H1 (cell line): ENCODE data around the gene PFN4. TPM values are rescaled to one million over a fixed set of nuclear protein-coding genes. Genes with fewer than 3 reads are reported as not detected.

ENCODE experiments used
- ASH2L ChIP-seq: fragments of 200-600, 300-600 bp; sonication (generic); IDR thresholded peaks from one replicate; pipeline ENCODE4 v1.7.1; 2017; ENCODE audit warnings: low read length
- EZH2 ChIP-seq: fragments of 200-600 bp; sonication (generic); IDR thresholded peaks from 2 replicates; pipeline ENCODE4 v1.7.1; 2012; ENCODE audit warnings: low read depth, mild to moderate bottlenecking, moderate library complexity, low read length, inconsistent platforms; ENCODE audit not compliant: severe bottlenecking
- POLR2A ChIP-seq, 2 experiments: IDR thresholded peaks; 1 replicate in 1 of 2; 2 replicates in 1 of 2; pipeline ENCODE4 v1.6.1; 2011; ENCODE audit warnings: low read depth in 2 of 2, low read length in 2 of 2, mild to moderate bottlenecking in 2 of 2; ENCODE audit errors: control extremely low read depth in 1 of 2
- POLR2AphosphoS5 ChIP-seq: IDR thresholded peaks from 2 replicates; pipeline ENCODE4 v1.6.1; 2011; ENCODE audit warnings: low read depth, low read length
- RBBP5 ChIP-seq: IDR thresholded peaks from 2 replicates; pipeline ENCODE4 v1.7.1; 2012; ENCODE audit warnings: low read depth, mild to moderate bottlenecking, inconsistent platforms, low read length, moderate library complexity, borderline replicate concordance
- SIN3A ChIP-seq, 2 experiments: IDR thresholded peaks in 1 of 2; conservative IDR thresholded peaks in 1 of 2; 2 replicates each; pipeline ENCODE4 v1.6.1; 2011 to 2012; ENCODE audit warnings: low read length in 2 of 2, improper control_type of control experiment in 1 of 2, low read depth in 1 of 2, mild to moderate bottlenecking in 1 of 2
- SP4 ChIP-seq: IDR thresholded peaks from 2 replicates; pipeline ENCODE4 v1.6.1; 2012; ENCODE audit warnings: low read length, inconsistent platforms
- ZNF274 ChIP-seq: IDR thresholded peaks from 2 replicates; pipeline ENCODE4 v1.7.0; 2012; ENCODE audit warnings: low read length, borderline replicate concordance; ENCODE audit errors: extremely low read depth
- polyA plus RNA-seq, 7 experiments: library from polyadenylated mRNA; depleted of rRNA in 3 of 7; stranded (reverse) in 5 of 7; unstranded in 2 of 7; fragments of >200 nt in 5 of 7; fragments of 200-250 nt in 2 of 7; gene quantifications; 1 replicate in 5 of 7; 2 replicates in 1 of 7; 4 replicates in 1 of 7; pipeline versions ENCODE4 v1.2.1 to v1.2.3, GENCODE V29; 2011 to 2013; ENCODE audit warnings: missing spikeins in 2 of 7, mixed read lengths in 2 of 7
- total RNA-seq: library from RNA; stranded (reverse); fragmentation: NEBNext Ultra II Directional; extraction: Animal tissue kit (Norgen Biotek cat#: 25700); gene quantifications from 2 replicates; pipeline ENCODE4 v1.2.1, GENCODE V29; 2021

Gene PFN4
- total and polyA plus RNA-seq, 2 of the 8 experiments (the other 6 are each of a cell fraction or from before 2014, with no cell fraction given): not detected

- TF ChIP-seq POLR2A (IDR thresholded peaks at IDR 0.05; ENCODE audit: control extremely low read depth in 1 of 2, low read depth in 2 of 2, low read length in 2 of 2) (peak; percentile 55 to 62), SP4 (no peak), ASH2L (peak; percentile 84), SIN3A (conservative IDR thresholded peaks at IDR 0.05 in 1 of 2, IDR thresholded peaks at IDR 0.05 in 1 of 2; ENCODE audit: low read depth in 1 of 2, low read length in 2 of 2) (no peak), RBBP5 (no peak; the same call in 1 of the 2 replicates), EZH2 (peak; percentile 50), POLR2AphosphoS5 (no peak), ZNF274 (no peak)
- TF ChIP-seq, all 59 proteins: peak for 12
Observed at GRCh38 chr2:24123195-24123921, at the start of gene PFN4, which contains the start of gene FAM228B (continued).
